NCI-H748 treated with DMSO at 0.1 percent for 48 hours (cell line): ENCODE results near the gene NFIB.

Source experiments
- DNase-seq: peaks from one replicate; lab custom pipeline; 2025; lab: John Stamatoyannopoulos, UW

The NFIB gene

GRCh38 chr9:14151451-14151850, 162.5 kb downstream of the NFIB start:
- no peak for DNase-seq

DNA sequence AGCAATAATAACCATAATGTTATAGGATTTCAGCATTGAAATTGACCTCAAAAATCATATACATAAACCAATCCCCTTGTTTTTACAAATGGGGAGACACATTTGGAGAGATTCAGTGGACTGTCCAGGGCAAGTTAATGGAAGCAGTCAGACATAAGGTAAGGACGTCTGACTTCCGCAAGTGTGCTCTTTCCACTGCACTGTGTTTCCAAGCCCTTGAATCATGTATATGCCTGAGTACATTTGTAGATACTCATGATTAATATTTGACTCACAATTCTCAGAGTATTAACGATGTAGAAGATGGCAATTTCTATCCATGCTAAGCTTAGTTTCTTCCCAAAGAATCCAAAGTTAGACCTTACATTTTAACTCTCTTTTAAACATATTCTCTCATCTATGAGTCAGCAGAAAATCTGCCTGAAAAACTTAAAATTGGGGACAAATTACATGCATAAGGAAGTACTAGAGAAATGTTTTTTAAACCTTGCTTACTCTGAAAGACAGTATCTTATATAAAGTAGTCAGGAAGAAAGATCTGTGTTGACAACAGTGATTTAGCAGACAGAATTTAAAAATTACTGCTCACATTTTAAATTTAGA, 165.3 kb downstream of the NFIB start:
- DNase-seq = no peak

- DNase-seq = no peak
These were observed 166.2 kb downstream of the NFIB start for GRCh38 chr9:14147738-14148137.

GRCh38 chr9:14146201-14146874, 167.6 kb downstream of the NFIB start:
- DNase-seq = no peak

- no peak for DNase-seq
These were observed 169.7 kb downstream of the NFIB start for GRCh38 chr9:14144215-14144614.

DNA sequence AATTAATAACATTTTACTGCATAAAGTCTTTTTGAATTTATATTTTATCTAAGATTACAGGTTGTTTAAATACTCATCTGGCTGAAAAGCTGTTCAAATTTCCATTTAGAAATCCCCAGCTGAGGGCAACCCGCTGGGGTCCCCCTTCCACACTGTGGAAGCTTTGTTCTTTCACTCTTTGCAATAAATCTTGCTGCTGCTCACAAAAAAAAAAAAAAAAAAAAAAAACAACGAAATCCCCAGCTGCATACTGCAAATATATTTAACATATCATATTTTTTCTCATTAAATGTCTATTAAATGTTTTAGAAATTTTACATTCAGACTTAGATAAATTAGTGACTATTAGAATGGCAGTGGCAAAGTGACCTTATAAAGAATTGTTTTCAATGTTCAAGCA, 172.2 kb downstream of the NFIB start:
- no peak for DNase-seq

DNA sequence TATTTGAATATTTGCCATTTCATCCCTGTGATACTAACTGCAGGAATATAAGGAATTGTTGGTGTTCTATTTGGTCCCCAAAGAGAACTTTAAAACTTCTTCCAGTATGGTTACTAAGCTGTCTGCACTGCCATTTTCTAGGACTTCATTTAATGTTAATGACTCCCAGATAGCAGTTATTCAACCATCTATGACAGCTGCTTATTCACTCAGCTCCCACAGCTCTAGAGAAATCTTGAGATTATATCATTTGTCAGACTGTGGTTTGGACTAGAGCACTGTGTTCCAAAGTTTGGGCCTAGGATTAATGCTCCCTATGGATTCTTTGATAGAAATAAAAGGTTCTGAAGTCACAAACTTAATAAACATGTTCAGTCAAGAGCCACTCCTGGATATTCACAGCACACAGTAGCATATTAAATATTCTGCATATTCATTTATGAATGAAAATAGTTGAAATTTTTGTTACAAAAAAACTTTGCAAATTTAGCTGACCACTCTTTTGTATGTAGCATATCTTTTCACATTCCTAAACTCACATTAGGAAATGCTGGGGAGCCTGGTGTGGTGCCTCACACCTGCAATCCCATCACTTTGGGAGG, 173.7 kb downstream of the NFIB start:
- DNase-seq = no peak

DNA sequence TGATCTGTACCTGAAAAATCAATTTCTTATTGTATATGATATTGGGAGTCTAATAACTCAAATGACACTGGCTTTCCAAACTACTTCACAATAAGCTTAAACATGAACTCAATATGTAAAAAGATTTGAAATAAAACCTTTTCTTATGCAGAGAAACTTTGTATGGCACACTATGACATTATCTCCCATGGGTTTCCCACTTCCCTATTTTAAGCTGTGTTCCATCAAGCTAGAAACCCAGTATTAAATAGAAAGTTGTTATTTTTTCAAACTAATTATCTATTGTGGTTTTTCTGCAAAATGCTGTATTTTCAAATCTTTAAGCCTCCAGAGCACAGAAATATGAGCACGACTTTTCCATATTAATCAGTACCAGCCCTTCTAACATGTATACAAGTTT, 174.7 kb downstream of the NFIB start:
- DNase-seq = no peak

DNA sequence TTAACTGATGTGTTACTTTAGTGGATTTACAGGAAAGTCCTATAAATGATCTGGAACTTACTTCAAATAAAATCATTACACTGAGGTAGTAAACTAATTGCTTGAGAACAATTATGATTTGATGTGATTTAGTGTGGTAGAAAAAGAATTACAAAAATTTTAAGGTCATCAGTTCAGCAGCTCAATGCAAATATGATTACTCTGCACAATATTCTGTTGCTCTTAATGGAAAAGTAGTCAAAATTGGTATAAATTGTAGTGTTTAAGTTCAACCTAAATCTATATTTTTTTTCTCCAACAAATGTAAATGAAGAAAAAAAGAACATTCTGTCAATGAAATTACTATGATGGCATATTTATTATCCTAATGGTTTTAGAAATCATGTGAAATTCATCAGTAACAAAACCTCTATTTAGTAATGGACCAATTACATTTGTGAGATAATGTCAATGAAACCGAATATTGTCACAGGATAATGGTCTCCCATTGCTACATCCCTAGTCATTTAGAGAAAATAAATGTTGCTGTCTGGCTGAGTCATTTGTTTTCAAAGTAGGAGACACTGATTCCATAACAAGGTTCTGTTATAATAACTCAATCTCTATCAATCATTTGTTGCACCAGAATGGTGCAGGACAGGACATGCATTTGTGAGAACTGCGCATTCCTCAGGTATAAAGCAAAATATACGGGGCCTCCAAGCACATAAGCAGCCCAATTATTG, 177.1 kb downstream of the NFIB start:
- peak; percentile 62 for DNase-seq

- peak; percentile 72 for DNase-seq
These were observed 177.8 kb downstream of the NFIB start for GRCh38 chr9:14136047-14136635.

DNA sequence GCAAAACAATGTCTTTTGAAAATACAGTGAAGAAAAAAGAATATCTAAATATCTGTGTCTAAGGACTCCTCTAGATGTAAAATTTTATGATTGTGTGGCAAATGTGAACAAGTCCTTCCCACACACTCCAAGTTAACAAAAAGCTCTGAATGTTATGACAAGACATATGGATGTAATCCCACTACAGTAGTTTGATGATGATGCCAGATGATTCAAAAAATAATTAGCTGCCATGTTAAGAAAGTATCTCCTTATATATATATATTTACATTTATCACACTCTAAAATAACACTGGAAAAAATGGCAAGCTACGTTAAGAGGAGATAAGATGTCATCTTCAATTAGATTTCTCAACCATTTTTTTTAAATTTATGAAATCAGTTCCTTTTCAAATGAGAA, 178.5 kb downstream of the NFIB start:
- DNase-seq = no peak

- DNase-seq = no peak
These were observed 180.5 kb downstream of the NFIB start for GRCh38 chr9:14133394-14133793.

DNA sequence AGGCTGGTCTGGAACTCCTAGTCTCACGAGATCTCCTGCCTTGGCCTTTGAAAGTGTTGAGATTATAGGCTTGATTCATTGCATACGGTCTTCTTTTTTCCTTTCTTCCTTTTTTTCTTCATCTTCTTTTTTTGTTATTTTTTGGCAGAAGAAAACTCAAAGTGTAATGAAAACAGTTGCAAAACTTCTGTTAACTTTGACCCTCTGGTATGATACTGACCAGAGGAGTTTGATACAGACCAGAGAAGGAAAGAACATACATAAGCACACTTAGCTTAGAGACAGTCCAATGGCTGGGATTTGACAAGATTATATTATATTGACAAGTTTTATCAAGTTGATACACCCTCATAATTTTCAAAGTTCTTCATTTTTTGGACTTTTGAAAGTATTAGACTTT, 181.2 kb downstream of the NFIB start:
- no peak for DNase-seq

- peak; percentile 59 for DNase-seq
These were observed 182.4 kb downstream of the NFIB start for GRCh38 chr9:14131356-14132088.

GRCh38 chr9:14127656-14128055, 186.3 kb downstream of the NFIB start:
- DNase-seq = no peak

GRCh38 chr9:14119694-14120514, 194.0 kb downstream of the NFIB start:
- no peak for DNase-seq

DNA sequence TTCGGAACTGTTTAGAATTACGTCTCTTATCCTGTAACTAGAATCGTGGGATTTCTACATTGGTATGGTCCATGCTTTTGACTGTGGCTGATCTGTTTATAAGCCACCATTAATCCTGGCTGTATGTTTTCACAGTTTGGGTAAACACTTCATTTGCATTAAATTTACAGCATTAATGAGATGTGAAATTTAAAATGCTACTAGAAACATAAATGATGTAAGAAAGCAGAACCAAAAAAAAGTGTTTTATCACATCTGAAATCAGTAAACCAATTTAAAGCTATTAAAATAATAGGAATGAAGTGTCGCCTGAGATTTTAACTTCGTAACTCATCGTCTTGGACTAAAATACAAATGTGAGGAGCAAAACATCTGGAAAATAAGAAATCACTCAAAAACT, 201.7 kb downstream of the NFIB start:
- no peak for DNase-seq

DNA sequence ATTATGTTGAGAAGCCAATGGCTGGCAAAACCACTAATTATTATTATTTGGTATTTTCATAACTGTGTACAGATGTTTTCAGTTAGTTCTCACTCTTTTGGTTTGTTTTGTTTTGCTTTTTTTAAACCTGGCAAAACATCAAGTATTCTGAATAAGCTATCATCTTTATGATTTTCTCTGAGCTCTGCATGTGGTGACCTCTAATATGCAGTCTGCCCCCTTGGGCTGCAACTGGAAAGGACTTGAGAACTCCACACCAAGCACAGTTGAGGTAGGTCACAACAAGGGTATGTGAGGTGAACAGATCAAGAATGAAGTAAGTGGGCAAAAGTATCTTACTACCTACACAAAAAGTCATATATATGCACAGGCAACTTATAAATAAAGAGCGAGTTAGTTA, 202.2 kb downstream of the NFIB start:
- no peak for DNase-seq

DNA sequence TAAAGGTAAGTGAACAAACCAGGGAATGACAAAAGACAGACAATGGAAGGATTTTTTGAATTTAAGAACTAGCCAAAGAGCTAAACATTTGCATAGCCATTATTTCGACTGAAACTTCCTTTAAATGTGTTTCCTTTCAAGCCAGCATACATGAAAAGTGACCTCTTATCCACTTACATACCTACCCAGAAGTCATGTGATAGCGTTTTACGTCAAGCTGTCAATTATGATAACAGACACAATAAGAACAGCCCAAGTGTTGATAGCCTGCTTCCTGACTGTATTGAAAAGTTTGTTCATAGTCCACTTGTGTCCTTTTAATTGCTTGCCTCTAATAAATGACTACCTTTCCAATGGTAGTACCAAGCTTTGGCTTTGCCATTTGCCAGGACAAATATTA, 206.0 kb downstream of the NFIB start:
- no peak for DNase-seq

DNA sequence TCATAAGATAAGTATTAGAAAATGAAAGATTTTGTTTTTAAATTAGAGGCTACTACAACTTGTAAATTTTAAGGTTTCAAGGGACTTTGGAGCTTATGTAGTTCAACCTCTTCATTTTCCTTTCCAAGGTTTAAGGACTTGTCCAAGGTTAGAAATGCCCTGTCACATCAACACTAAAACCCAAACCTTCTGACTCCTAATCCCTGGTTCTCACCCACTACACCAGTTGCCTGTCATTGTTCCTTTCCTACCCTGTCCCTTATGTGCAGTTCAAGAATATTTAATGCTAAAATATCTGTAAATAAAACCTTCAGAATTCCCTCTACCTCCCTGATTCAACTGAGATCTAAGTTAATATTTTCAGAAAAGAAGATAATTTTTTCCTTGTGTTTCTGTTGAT, 206.4 kb downstream of the NFIB start:
- DNase-seq = no peak

DNA sequence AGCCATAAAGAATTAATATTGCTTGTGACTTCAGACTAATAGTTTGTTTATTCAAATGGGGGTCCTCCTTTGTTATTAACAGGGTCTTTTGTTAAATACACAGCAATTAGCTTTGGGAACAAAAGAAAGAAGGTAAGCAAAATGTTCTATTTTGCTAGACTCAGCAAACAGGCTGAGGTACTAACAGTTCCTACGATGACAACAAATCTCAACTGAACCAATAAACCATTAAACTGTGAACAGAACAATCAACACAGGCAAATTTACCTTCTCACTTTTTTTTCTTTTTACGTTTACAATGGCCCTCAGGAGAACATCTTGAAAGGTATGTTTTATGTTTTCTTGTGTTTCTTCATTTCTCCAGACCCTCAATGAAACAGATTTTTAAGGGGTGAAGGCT, 207.2 kb downstream of the NFIB start:
- peak; percentile 97 for DNase-seq
